BJ (cell line): ENCODE data around the gene SH3BP4. TPM values are rescaled to one million over a fixed set of nuclear protein-coding genes. Genes with fewer than 3 reads are reported as not detected.
A peak's percentile ranks its signal among the peaks of the same experiment; 100 is the strongest.

Experiments used
- CTCF ChIA-PET: fragments of 350-600 bp; formaldehyde crosslinking; extraction: SDS; loops from one replicate; lab custom pipeline; 2021; ENCODE audit warnings: antibody characterized with exemption, inconsistent platforms; lab: Yijun Ruan, JAX
- POLR2A ChIA-PET: fragments of 300-600 bp; sonication (Branson Sonifier 250); formaldehyde crosslinking; extraction: SDS; loops from one replicate; lab custom pipeline; 2021; ENCODE audit warnings: antibody characterized with exemption; lab: Charles Lee
- DNase-seq: peaks from one replicate; pipeline ENCODE4 v3.0.0-alpha.2; 2011; ENCODE audit warnings: low read depth
- H3K27me3 ChIP-seq: 2 replicates; pipeline ENCODE4 v1.6.0; 2011; ENCODE audit warnings: low read length; ENCODE audit not compliant: control insufficient read depth, insufficient read depth
- H3K36me3 ChIP-seq: 2 replicates; pipeline ENCODE4 v1.5.1; 2011; ENCODE audit warnings: low read length; ENCODE audit not compliant: control insufficient read depth, insufficient read depth
- H3K4me3 ChIP-seq: 2 replicates; pipeline ENCODE4 v1.5.1; 2011; ENCODE audit warnings: low read depth, mild to moderate bottlenecking, control low read depth, low read length
- polyA plus RNA-seq: library from polyadenylated mRNA; depleted of rRNA; stranded (reverse); fragments of >200 nt; gene quantifications from 2 replicates; pipeline ENCODE4 v1.2.3, GENCODE V29; 2011
- TF ChIP-seq, protein P1 (sequence below): IDR thresholded peaks from 2 replicates; pipeline ENCODE4 v1.5.1; 2011; ENCODE audit warnings: low read depth, mild to moderate bottlenecking, control low read depth, inconsistent platforms, low read length, moderate library complexity; ENCODE audit not compliant: insufficient read depth

The SH3BP4 gene
- polyA plus RNA-seq, 1 experiment, result 106 TPM

DNA sequence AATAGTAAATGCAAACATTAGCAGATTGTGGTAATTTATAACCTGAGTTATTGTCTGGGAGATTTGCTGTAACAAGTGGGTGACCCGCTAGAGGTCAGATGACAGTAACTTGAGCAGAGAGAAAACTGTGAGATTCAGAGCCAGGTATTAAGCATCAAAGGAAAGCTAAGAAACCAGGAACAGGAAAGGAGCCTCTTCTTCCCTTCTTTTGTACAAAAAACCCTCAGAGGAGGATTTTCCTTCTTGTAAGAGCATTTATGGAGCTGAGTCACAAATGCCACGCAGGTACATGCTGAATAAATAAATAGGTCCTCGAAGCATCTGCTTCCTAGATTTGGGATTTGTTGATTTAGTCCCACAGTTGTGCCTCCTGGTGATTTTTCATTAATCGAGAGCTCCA lies 146.5 kb downstream of the SH3BP4 start:
- H3K27me3 ChIP-seq, result no peaks in the 10 kb centered on the region
- H3K36me3 ChIP-seq, result no peaks in the 10 kb centered on the region
- no peak for DNase-seq
- TF ChIP-seq, protein P1, sequence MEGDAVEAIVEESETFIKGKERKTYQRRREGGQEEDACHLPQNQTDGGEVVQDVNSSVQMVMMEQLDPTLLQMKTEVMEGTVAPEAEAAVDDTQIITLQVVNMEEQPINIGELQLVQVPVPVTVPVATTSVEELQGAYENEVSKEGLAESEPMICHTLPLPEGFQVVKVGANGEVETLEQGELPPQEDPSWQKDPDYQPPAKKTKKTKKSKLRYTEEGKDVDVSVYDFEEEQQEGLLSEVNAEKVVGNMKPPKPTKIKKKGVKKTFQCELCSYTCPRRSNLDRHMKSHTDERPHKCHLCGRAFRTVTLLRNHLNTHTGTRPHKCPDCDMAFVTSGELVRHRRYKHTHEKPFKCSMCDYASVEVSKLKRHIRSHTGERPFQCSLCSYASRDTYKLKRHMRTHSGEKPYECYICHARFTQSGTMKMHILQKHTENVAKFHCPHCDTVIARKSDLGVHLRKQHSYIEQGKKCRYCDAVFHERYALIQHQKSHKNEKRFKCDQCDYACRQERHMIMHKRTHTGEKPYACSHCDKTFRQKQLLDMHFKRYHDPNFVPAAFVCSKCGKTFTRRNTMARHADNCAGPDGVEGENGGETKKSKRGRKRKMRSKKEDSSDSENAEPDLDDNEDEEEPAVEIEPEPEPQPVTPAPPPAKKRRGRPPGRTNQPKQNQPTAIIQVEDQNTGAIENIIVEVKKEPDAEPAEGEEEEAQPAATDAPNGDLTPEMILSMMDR, result no peak
- POLR2A ChIA-PET, result no interaction called here
- H3K4me3 ChIP-seq, result no peak overlapping the region
- CTCF ChIA-PET, result interaction anchor here (0.8 to 2.1 kb wide), 3 partner anchors 9 to 550 kb away, joined by 3 to 9 read pairs (median 4); no protein-coding TSS in a partner anchor

DNA sequence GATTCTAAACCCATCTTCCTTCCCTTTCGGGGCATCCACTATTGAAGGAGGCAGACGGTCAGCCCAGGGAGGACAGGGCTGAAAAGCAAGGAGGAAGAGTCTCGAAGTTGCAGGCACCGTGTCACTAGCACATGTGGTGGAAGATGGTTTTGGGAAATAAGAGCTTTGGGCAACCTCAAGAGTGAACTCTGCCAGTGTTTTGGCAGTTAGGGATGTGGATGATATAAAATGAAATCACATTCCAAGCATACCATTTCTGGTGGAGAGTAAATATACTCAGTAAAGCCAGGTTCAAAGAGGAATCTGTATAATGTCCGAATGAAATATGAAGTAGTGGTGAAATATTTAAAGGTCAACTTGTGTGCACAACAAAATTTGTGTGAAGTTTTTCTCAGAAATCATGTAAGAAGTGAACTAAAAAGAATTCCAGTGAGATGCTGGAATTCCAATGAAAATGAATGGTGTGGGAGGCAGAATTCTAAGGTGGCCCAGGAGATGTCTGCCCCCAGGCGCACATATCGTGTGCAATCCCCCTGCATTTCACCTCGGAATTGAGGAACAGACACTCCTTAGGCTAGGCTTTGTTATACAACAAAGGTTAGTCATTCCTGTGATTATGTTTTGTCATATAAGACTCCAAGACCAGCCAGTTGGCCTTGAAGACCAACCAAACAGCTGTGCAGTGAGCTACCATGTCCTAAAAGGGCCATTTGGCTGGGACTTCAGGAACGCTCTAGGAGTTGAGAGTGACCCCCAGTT lies 147.1 kb downstream of the SH3BP4 start:
- peak; percentile 50 for DNase-seq
- POLR2A ChIA-PET, result interaction anchor here (0.6 kb wide), 2 partner anchors 150 to 529 kb away, joined by 3 to 6 read pairs; no protein-coding TSS in a partner anchor
- no peaks in the 10 kb centered on the region for H3K36me3 ChIP-seq
- TF ChIP-seq, protein P1, result no peak
- CTCF ChIA-PET, result interaction anchor here (0.8 to 2.1 kb wide), 4 partner anchors 8 to 548 kb away, joined by 3 to 9 read pairs (median 4); no protein-coding TSS in a partner anchor
- no peak overlapping the region for H3K4me3 ChIP-seq
- no peaks in the 10 kb centered on the region for H3K27me3 ChIP-seq

DNA sequence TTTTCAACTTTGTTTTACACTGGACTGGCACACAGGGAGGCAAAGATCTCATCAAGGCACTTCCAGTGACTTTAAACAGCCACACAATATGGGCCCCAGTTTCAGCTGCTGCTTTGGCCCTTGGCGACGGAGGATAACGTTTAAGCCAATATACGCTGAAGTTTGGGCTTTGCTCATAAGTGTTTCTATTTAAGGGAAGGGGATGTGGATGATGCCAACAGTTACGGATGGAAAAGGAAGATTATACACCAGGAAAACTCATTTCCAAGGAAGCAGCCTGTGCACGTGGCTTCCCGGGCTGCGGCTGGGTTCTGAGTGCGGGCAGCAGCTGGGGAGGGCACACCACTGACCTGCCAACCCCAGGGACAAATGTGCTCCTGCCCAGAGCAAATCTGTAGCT lies 151.1 kb downstream of the SH3BP4 start:
- no peak for DNase-seq
- Histone ChIP-seq H3K4me3 (no peak overlapping the region), H3K27me3 (no peaks in the 10 kb centered on the region), H3K36me3 (no peaks in the 10 kb centered on the region)
- ChIA-PET POLR2A (no interaction called here), CTCF (interaction anchor here (1.8 kb wide), 1 partner anchor 538 kb away, joined by 6 read pairs; no protein-coding TSS in a partner anchor)
- TF ChIP-seq, protein P1, result no peak
